Measurements from ENCODE around the gene MLH1.

GRCh38 chr3:37068031-37068430 lies 74.7 kb downstream of the MLH1 start:
- no peak for TF ChIP-seq POLR2A (IDR thresholded peaks at IDR 0.05)
- TF ChIP-seq CTCF (IDR thresholded peaks at IDR 0.05 in 4 of 5, conservative IDR thresholded peaks at IDR 0.05 in 1 of 5), result no peak

All from gastrocnemius medialis (tissue), 4 donors.